ENCODE data around the gene RPS3.

The RPS3 gene

DNA sequence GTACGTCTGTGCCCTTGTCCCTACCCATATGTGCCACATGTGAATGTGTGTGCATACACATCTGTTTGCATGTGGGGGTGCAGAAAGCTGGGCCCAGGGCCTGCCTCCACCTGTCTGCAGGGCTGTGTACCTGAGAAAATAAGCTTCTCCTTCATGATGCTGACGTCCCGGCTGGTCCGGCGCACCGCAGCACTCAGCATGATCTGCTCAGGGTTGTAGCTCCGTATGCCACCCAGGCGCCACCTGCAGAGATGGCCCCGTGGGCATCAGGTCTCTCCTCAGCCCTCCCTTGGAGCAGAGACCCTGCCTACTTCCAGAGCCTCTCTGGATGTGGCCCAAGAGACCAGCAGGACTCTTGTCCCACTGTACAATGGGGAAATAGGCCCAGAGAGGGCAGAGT, 37.5 kb downstream of the RPS3 start:
- DNase-seq, result no peak

DNA sequence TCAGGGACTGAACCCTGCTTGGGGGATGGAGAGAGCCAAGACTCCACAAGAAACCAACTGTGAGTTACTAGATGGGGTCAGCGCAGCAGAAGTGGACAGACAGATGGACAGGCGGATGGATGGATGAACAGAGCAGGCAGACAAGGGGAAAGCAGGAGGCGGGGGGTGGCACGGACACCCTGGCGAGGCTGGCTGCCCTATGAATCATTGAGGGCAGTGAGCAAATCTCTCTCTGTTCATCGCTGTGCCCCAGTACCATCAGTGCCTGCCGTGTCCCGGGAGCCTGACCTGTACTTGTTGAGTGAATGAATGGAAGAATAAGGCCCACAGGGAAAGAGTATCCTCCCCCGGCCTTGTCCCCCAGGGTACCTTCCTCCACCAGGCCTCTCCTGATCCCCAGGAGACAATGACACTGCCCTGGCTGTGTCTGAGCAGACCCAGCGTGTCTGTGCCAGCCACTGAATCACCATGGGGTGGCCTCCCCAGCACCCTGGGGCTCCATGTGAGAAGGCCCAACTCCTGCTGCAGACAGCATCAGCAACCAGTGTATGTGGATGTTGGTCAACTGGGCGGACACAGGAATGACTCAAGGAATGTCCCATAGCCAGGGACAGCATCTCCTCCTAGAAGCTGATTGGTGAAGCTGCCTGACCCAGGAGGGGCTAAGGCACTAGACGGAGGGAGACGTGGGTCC, 38.8 kb downstream of the RPS3 start:
- DNase-seq, result no peak

DNA sequence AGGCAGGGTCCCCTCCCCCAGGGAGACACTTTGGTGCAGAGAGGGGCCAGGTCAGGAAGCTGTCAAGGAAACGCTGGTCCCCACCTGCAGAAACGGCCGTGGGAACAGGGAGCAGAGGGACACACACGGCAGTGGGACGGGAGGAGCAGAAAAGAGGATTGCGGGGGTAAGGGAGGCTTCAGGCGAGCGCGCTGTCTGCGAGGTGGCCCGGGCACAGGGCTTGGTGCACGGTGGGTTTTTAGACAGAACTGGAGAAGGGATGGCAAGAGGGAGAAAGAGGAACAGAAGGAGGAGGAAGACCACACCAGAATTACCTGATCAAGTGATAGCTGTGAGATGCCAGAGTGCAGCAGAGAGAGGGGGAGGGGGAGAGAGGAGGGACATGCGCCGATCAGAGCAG, 39.7 kb downstream of the RPS3 start:
- no peak for DNase-seq

DNA sequence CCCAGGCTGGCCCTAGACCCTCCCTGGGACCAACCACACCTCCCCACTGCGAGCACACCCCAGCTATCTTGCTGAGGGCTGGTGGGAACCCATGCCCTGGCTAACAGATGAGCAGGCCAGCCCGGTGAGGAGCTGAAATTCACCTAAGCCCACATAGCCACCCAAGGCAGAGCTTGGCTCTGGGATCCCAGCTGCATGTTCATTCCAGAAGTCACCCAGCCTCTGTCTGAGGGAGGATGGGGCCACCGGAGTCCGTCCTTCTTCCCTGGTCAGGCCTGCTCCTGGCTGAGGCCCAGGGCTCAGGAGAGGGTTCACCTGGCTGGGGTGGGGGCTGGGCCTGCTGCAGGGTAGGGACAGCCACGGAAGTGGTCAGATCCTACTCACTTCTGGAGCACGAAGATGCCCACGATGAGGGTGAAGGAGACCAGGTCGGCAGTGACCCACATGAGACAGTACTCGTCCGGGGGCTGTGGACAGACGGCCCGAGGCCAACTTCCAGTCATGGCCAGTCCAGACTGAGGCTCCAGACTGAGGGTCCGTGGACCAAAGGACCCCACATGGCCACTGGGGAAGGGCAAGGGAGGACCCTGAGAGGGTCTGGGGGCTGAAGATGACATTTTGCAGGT, 40.3 kb downstream of the RPS3 start:
- DNase-seq, result no peak

DNA sequence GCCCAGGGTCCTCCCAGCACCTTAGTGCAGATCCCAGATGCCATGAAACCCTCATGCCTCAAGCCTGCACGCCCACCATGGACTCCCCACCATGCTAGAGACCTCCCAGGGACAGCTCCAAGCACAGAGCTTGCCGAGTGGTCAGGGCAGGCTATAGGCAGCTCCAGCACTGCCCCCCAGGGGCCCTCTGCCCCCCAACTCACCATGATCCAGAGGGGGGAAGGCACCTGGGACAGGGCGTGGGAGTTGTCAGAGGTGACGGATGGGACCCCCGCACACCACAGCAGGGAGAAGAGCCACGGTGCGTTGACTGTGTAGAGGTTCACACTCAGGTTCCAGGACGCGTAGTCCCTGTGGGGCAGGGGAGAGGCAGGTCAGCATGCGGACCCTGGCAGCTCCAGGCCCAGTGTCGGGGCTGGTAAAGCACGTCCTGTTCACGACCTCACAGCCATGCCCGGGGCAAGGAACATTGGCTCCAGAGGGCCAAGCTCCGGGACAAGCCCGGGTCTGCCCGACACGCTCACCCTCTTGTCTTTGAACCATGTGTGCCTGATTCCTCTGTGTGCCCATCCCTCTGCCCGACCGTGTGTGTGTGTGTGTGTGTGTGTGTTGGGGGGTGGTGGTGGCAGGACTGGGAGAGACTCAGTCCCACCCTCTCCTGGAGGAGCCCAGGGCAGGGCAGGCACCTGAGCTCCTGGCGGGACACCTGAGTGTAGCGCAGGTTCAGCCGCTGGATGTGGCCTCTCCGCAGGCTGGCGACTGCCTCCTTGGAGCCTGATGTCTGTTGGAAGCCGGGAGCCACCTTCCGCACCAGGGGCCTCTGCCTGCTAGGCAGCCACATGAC, 41.9 kb downstream of the RPS3 start:
- DNase-seq, result no peak

DNA sequence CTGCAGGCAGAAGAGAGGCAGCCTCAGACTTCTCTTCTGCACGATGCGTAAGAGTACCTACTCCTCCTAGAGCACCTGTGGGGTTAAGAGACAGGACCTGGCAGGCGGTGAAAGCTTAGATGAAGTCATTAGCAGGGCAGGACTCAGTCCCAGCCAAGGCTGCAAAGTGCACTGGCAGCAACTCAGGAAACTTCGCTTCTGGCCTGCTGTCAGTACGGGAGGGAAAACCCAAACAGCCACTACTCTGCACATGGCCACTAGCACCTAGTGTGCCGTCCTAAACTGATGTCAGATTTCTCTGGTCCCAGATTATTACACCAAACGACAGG, 42.5 kb downstream of the RPS3 start:
- no peak for DNase-seq

DNA sequence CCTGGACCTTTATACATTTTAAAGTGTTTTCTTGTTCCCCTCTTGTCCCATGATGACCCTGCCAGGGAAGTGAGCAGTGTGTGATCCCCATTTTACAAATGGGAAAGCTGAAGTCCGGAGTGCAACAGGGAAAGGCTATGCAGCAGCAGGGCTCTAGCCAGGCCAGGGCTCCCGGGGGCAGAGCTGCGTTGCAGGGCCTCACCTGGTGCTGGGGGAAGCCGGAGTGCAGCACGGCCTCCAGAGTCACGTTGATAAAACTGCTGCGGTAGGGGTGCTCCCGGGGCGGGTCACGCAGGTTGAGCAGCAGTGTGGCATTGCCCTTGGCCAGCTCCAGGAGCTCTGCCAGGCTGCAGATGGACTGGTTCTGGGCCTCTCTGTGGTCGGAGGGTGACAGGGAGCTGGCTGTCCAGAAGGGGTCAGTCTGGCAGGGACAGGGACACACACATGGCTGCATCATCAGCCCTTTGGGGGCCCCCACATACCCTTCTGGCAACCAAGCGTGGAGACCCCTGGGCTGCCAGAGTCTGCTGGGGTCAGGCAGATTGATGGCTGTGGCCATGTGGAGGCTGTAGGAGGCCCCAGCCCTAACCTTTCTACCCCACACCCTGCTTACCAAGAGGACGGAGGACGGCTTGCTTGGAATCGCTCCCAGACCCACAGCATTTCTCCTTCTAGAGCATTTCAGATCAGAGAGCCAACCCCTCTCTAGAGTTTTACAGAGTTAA, 43.0 kb downstream of the RPS3 start:
- DNase-seq, result no peak

DNA sequence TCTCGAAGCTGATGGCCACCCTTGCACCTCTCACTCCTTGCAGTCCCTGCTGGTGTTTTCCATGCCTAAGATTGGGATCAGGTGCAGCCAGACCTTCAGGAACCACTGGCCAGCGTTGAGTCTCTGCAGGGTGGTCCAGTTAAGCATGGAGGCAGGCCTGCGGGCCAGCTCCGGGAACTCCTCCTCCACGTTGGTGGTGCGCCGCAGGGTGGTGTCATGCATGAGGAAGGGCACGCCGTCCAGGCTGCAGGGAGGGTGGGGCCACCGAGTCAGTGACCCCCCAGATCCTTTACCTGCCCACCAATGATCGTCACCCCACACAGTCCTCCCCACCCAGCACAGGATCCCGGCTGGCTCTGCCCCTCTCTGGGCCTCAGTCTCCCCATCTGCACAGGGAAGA, 43.7 kb downstream of the RPS3 start:
- no peak for DNase-seq

DNA sequence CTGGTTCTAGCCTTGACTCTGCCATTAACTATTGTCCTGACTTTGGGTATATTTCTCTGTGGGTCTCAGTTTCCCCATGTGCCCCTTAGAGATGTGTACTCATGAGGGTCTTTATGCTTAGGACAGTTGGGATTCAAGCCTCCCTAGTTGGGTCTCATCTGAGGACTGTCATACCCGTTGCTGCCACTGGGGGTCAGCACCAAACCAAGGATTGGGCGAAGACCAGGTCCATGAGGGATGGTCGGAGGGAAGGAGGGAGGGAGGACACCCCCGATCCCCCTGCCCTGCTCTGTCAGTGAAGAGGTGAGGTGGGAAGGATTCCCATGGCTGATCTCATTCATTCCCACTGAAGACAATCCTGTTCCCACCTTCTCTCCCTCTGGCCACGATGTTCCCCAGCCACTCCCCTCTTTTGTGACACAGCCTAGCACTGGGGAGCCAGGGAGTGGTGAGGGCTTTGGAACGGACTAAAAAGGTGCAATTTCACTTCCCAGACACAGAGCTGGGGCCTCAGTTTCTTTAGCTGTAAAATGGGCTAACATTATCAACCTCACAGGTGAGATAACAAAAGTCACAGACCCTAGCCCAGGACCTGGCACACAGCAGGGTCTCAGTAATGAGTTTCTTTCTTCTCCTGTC, 46.1 kb downstream of the RPS3 start:
- no peak for DNase-seq

DNA sequence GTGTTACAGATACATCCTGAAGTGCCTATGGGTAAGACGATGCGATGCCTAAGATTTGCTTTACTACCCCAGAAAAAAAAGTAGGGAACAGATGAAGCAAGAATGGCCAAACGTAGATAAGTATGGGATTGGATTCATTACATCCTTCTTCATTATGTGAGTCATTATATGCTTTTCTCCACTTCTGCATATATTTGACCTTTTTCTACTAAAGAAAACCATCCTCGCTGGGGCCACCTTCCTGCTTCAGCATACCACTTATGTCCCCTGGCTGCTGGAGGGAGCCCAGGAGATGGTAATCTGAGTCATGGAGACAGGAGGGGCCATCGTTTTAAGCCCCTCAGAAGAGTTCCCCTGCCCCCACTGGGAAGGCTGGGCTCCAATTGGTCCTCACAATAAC, 48.1 kb downstream of the RPS3 start:
- DNase-seq, result no peak

DNA sequence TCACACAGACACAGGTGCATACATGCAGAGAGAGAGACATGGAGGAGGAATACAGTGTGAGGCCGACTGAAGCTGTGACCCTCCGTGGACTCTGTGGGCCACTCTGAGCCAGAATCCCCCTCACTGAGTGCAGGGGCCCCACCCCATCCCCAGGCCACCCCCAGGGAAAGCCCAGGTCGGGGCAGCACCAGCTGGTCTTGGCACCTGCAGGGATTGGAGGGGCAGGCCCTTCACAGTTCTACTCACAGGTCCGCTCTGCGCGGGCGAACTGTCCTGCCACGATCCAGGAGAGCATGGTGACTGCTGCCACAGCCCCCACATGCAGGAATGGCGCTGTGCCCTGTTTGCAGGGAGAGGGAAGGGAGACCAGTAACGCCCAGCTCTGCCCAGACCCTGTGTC, 50.0 kb downstream of the RPS3 start:
- DNase-seq, result no peak

DNA sequence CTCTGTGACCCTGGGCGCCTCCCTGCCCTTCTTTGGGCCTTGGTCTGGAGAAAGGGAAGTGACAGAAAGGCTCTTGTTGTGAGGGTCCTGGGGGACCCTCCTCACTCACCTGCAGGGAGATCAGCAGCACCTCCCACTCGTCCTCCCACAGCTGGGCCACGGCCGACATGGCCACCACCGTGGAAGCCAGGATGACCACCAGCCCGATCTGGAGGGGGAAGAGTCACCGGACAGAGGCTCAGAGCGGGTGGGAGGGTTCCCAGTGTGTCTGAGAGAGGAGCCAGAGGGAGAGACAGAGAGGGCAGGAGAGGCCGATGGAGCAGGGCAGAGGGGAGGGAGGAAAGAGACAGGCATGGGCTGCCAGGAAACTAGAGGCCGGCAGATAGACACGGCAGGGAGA, 50.5 kb downstream of the RPS3 start:
- DNase-seq, result no peak

DNA sequence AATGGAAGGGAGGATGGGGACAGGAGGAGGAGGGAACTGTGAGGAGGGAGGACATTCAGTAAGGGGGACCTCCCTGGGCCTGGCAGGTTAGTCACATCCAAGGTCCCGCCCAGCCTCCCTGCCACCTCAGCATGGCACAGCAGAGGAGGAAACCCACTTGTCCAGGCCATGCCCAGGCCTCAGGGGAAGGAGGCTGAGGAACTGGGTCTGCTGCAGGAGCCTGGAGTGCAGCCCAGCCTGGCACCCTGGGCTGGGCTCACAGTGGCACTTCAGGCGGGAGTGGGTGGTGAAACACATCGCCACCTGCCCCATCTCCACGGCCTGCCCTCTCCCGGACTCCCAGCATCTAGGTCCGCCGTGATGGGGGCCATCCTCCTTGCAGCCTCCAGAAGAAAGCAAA, 50.9 kb downstream of the RPS3 start:
- DNase-seq, result no peak

DNA sequence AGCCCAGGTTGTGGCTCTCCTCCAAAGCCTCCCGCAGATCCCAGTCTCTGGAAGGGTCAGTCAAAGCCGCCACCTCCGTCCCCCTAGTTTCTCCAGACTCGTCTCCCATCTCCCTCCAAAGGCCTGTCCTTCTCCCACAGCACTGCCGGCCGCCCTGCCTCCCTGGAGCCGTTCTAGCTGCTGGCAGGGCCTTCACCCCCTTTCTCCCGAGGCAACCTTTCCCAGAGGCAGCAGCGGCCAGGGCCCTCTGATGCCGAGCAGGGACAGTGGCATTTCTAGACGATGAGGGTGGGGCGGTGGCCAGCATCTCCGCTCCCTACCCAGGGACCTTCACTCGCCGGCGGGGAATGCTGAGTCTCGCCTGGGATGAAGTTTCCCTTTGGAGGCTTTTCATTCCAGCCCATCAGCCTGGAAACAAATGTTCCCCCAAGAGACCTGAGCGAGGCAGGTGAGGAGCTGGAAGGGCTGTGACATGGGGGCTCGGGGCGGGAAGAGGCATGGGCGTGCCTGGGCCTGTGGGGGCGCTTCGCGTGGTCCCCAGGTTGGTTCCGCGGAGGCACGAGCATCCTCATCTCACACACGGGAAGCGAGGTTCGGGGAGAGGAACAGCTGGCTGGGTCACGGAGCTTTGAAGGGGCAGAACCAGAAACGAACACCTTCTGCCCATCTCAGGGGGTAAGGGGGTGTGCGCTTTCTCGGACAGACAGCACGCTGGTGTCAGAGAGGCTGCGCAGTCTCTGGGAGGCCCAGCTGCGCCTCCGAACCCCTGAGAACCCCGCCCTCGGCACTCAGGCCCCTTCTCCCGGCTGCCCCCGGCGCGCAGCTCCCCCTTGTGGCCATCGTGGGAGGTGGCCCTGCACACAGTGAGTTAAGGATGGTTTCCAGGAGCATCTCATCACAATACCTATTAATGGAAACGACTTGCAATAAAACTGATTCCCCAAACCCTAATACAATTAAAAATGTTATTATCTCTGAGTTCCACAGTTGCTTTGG, 51.8 kb downstream of the RPS3 start:
- DNase-seq, result no peak

DNA sequence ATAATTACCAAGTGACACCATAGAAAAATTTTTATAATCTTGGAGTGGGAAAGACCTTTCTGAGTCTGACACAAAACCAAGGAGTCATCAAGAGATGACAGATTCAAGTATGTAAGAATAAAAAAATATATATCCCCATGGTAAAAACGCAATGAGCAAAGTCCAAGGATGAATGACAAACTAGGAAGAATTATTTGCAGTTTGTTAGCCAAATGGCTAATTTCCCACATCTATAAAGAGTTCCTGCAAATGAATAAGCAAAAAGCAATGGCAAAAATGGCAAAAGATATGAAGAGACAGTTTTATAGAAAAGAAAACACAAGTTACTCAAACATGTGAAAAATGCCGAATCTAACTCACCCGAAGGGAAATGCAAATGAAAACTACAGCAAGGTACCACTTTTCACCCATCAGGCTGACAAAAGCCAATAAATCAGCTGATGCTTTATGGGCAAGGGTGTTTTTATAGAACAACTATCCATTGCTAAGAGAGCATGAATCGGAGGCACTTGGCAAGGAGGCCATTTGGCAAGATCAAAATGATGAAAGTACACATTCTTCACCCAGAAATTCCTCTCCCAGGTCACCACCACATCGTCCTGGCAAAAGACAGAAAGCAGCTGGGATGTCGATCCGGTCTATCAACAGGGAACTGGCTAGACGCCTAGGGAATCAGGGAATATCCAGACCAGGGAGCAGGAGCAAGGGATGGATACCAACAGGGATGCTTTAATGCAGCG, 54.8 kb downstream of the RPS3 start:
- no peak for DNase-seq

DNA sequence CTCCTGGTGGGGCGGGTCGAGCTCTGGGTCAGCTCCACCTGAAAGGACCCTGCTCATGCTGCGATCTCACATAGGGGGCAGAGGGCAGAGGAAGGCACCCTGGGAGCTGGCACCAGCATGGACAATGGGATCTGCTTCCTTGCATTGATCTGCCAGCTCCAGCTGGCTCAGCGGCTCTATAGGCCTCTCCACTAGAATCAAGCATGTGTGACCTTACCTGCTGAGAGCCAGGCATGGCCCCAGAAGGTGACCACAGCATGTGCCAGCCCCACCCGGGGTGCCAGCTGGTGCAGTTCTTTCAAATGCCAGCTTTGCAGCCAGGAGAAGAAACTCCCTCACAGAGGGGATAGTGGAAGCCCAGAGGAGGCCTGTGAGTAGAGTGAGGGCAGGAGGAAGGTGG, 55.7 kb downstream of the RPS3 start:
- no peak for DNase-seq
